HG02943 (cell line): ENCODE results near the gene NHERF2.

Experiments
- ATAC-seq: cut with Tn5 transposase; IDR thresholded peaks from one replicate; pipeline ENCODE4 v1.9.1; 2021; ENCODE audit warnings: mild to moderate bottlenecking, low read depth, moderate library complexity; ENCODE audit not compliant: unreplicated experiment

The NHERF2 gene

GRCh38 chr16:2078691-2079090 lies 52.0 kb downstream of the NHERF2 start:
- ATAC-seq, result no peak

GRCh38 chr16:2079311-2079800 lies 52.7 kb downstream of the NHERF2 start:
- no peak for ATAC-seq

GRCh38 chr16:2079991-2080390 lies 53.3 kb downstream of the NHERF2 start:
- ATAC-seq, result no peak

- no peak for ATAC-seq
Measured at GRCh38 chr16:2081201-2082084, 54.7 kb downstream of the NHERF2 start.

GRCh38 chr16:2082171-2082982 lies 55.7 kb downstream of the NHERF2 start:
- no peak for ATAC-seq

GRCh38 chr16:2082983-2083364 lies 56.3 kb downstream of the NHERF2 start:
- no peak for ATAC-seq

GRCh38 chr16:2083409-2083808 lies 56.7 kb downstream of the NHERF2 start:
- ATAC-seq, result no peak

GRCh38 chr16:2083876-2084780 lies 57.4 kb downstream of the NHERF2 start:
- no peak for ATAC-seq

GRCh38 chr16:2084895-2085625 lies 58.4 kb downstream of the NHERF2 start:
- no peak for ATAC-seq

GRCh38 chr16:2085669-2086068 lies 59.0 kb downstream of the NHERF2 start:
- ATAC-seq, result no peak

- ATAC-seq, result no peak
Measured at GRCh38 chr16:2086106-2086742, 59.5 kb downstream of the NHERF2 start.

GRCh38 chr16:2086812-2087747 lies 60.4 kb downstream of the NHERF2 start:
- no peak for ATAC-seq

- no peak for ATAC-seq
Measured at GRCh38 chr16:2087748-2088631, 61.3 kb downstream of the NHERF2 start.
